ENCODE measurements around the gene GALNT14.
"Not testable (repeated sequence)": the region's sequence is repeated elsewhere in the genome, so short reads cannot be mapped to it uniquely, and the experiment has no call there.

The GALNT14 gene

DNA sequence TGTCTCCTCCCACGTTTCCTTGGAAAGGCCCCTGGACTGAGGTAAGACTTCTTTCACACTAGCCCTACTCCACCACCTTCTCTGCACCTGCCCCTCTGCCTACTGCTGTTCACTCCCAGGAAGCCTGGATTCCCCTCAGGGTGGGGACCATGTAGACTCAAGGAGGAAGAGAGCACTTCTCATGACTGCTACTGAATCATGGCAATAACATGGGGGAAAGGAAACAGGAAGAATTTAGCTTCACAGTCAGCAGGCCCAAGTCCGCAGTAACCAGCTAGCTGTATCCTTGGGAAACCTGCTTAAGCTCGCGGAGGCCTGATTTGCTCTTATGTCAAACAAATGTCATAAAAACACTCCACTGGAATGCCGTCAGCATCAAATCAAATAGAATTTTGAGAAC lies 204.7 kb downstream of the GALNT14 start:
- DNase-seq, result no peak

DNA sequence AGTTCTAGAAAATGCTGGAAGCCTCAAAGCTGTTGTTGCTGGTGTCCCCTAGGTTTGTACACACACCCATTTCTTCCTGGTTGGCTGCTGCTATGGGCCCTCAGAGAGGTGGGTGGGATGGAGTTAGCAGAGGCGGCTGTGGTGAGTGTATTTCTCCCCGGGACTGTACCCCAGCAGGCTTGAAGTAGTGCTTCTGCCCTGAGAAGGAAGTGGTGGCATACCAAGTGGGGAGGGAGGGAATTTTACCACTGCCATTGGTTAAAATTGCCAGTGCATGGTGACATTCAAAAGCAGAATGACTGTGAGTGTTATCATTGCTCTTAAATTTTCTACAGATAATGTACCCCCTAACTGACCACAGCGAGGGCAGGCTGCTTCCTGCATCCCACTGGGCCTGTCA lies 205.4 kb downstream of the GALNT14 start:
- DNase-seq, result no peak

DNA sequence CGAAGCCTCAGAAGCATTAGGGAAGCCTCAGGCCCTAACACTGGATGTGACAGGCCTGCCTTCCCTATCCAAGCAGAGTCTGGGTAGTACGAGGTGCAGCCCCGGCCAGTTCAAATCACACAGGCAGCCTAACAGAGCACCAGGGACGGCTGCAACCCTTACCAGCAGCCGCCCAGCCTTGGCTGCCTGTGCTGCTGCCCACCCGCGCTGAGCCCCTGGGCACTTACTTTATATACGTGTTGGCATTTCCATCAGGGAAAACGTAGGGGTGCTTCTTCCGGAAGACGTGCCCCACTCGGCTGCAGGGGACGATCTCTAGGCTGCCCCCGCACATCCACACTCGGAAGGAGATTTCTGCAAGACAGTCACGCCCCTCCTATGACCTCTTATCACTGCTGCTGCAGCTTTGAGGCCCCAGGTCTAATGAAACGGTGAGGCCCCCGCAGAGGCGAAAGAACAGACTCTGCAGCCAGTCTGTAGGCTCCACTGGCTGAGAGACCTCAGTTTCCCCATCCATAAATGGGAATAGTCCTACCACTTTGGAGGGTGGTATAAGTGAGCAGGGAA lies 206.3 kb downstream of the GALNT14 start:
- DNase-seq, result no peak

DNA sequence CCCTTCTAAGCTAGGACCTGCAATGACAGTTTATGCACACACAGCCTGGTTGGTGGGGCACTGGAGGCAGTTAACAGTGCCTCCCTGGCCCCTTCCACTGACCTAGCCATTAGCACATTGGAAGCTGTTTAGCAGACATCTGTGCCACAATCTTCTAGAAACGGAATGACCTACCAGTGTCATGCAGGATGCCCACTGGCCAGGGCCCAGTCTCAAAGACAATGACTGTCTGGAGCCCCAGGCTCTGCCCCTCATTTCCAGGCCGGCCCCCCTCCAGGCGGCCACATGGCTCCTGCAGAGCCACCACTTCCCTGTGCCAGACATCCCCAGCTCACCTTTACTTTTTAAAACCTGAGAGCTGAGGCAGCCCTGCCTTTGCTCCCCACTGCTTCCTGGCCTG lies 207.5 kb downstream of the GALNT14 start:
- no peak for DNase-seq

DNA sequence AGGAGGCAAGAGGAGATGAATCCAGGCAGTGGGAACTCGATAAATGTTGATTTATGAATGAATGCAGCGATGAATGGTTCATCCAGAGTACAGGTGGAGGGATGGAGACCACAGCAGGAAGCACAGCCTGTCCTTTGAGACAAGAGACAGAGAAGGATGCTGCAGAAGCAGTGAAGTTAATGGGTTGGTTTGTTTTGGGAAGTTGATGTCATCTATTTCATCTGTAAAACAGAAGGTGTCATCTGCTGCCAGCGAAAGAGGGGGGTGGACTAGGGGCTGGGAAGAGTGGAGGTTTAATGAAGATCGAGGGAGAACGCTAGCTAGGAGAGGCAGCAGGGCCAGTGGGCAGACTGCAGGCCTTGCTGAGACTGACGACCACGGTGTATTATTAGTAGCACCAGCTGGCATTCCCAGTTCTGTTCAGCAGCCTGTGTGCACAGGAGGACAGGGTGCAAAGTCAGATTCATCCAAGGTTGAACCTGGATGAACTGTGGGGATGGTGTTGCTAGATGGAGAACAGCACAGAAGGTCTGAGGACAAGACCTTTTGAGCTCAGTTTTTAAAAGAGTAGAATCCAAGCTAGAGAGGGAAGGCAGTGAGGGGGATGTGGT lies 210.7 kb downstream of the GALNT14 start:
- DNase-seq, result no peak

DNA sequence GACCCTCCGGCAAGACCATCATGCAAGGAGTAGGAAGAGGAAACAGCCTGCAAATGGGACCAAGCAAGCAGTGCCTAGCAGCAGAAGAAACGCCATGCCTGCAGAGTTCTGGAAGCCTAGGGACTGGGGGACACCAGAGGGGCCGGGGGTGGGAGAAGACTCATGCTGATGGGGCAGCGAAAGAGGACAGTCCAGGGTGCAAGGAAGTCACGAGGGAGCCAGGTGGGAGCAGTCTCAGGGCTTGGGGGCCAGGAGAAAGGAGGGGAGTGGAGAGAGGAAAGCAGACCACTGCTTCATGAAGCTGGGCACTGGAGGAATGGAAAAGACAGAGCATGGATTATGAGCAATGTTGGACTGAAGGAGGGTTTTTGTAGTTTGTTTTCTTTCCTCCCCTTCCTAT lies 211.6 kb downstream of the GALNT14 start:
- no peak for DNase-seq

DNA sequence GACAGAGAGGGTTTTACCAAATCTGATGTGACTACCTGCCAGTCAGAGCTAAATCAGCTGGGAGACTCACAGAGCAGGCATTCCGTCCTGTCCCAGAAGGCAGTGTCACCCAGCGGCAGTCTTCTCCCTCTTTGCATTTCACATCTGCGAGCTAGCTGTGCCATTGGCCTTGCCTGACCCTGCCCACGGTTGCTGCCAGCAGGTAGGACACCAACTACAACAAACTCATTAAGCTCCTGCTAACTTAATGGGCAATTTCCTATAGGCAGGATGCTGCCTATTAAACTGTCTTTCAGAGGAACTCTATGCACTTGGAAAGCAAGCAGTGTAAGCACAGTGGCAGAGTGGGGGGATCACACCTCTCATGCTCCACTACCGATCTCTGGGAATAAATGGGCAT lies 214.6 kb downstream of the GALNT14 start:
- DNase-seq, result no peak

DNA sequence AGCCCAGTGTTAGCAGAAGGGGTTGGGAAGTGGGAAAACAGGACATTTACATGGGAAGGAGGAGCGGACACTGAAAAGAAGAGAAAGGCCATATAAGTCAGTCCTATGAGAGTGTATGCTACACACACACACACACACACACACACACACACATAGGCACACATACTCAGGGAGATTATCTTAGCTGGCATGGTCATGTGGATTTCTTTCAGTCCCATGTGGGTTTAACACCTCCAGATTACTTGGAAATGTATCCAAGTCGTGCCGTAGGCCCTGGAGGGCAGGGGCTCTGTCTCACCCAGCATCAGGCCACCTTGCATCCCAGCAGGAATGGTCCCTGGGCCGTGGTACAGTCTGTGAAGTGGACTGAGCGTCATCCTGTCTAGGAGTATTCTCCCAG lies 217.7 kb downstream of the GALNT14 start:
- DNase-seq, result no peak

DNA sequence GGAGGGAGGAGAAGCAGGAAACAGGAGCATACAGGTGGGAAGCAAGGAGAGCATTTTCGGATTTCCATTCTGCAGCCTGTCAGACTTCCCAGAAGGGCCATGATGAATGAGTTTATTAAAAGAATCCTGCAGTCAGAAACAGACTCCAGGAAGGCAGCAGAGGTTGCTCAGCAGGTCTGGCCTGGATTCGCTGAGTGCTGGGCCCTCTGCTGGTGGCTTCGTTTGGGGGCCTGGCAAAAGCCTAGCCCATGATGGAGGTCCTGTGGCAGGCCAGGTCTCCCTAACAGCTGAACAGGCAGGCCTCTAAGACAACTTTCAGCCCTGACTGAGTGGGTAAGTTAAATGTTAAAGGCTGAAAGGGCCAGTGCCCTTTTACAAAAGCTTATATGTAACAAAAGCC lies 222.8 kb downstream of the GALNT14 start:
- DNase-seq, result no peak

DNA sequence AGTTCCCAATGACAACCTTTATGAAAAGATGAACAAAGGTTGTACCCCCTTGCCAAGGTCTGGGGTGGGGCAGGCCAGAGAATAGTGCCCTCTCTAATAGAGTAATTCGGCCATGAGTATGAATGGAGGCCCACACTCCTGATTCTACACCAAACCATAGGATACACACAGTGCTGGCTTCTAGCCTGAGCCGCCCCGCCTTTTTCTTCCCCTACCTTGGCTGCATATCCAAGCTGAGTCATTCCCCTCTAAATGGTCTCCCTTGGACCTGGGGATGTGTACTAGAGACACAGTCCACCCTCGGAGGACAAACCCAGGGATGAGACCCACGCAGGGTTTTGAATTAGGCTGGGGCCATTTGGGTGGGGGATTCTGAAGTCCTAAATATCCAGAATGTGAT lies 223.8 kb downstream of the GALNT14 start:
- no peak for DNase-seq

DNA sequence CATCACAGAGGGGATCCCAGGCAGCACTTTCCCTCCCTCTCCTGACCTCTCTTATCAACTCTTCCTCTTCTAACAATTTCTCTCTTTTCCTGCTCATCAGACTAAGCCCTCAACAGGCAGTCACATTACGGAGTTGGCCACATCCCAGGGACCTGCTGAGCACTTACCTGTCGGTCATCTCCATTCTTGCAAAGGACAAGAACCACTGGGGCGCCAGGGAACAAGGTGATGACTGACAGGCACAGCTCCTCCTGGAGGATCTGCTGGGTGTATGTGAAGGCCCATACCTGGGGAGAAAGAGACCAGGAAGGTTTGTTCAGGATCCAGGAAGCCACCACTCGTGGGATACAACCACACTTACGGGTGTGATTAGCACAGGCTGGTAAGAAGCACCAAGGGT lies 226.2 kb downstream of the GALNT14 start:
- DNase-seq, result no peak

DNA sequence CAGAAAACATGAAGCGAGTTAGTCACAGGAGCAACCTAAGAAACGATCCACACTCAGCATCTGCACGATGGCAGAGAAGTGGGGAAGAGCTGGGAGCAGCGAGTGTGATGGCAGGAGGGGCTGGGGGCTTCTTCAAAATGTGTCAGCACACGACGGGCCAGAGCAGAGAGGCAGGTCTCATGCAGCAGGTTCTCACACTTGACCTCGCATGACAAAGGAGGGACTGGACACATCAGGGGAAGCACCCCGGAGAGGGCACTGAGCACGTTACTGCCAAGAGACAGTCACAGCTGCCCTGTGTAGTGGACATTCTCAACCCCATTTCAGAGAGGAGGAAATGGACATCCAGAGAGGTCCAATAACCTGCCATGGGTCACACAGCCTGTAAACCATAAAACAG lies 226.9 kb downstream of the GALNT14 start:
- DNase-seq, result no peak

DNA sequence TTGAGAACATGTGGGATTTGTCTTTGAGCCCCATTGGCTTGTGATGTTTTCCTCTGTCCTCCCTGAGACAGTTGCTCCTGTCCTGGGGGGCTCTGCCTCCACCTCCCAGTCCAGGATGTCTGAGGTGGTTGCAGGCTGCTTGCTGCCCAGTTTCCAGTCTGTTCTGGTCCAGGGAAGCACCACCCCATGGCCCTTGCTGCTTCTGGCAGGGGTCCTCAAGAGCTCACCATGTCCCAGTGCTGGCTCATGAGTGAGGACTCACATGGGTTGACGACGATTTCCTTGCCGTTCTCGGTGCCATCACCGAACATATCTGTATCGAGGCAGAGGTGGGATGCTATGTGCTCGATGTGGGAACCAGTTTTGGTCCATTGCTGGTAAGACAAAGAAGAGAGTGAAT lies 227.6 kb downstream of the GALNT14 start:
- DNase-seq, result no peak

DNA sequence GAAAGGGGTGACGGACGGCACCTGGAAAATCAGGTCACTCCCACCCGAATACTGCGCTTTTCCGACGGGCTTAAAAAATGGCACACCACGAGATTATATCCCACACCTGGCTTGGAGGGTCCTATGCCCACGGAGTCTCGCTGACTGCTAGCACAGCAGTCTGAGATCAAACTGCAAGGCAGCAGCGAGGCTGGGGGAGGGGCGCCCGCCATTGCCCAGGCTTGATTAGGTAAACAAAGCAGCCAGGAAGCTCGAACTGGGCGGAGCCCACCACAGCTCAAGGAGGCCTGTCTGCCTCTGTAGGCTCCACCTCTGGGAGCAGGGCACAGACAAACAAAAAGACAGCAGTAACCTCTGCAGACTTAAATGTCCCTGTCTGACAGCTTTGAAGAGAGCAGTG lies 233.8 kb downstream of the GALNT14 start:
- not testable (repeated sequence) for DNase-seq

DNA sequence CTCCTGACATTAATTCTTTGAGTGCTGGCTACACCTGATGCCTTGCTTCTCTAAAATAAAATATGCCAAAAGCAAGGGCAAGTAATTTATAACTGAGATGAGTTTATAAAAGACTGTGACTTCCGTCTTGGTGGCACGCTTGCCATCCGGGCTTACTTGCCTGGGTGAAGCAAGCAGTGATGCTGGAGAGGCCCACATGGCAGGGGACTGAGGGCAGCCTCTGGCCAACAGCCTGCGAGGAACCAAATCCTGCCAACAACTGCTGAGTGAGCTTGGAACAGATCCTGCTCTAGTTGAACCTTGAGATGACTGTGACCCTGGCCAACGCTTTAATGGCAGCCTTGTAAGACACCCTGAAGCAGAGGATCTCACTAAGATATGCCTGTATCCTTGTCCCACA lies 234.9 kb downstream of the GALNT14 start:
- DNase-seq, result no peak

DNA sequence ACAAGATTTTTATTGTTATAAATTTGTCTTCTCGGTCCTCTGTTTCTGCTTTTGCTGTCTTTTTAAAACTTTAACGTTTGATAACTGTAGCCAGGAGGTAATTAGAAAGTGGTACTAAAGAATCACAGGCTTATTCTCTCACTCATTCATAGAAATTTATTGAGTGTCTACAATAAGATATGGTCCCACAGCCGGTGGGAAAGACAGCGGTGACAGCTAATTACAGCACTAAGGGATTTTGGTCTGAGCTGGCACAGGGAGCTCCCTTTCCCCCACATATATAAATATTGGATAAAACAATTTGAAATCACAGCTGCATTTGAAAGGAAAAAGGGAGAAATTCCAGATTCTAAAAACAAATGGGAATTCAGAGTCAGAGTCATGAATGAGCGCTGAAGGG lies 237.9 kb downstream of the GALNT14 start:
- no peak for DNase-seq

DNA sequence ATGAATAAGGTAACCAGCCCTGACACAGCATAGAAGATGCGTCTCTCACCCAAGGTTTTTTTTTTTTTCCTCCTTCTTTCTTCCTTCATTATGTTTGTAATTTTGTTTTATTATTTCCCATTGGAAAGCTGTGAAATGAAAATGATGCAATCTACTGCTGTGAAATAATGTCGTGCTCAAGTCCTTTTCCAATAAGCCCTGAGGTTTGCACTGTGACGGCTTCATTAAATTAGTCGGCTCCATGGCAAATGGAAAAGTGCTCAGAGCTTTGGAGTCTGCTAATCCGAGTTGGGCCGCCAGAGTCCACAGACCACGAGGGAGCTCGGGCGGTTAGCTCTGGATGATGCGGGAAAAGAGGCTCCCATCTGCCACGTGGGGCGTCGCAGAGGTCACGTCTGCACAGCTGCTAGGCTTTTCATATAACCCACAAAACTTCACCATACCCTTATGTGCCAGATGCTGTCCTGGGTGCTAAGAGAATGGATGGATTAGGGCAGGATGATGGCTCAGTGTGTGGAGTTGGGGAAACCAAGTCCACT lies 238.7 kb downstream of the GALNT14 start:
- no peak for DNase-seq

DNA sequence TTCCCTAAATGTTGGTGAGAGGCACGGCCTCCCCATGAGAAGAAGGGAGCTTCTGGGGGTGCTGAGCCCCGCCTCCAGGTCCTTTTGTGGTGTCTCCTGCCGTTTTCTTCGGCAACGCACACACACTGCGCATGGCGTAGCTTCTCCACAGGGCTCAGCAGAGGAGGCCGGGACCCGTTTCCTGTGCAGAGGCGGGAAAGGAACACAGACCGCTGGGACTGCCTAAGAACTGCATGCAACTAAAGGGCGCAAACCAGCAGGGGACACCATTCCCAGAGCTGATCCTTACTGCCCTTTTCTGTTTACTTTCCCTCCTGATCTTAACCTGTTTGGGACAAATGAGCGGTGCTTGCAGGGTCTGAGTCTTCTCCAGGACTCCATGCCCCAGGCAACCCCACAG lies 240.7 kb downstream of the GALNT14 start:
- no peak for DNase-seq

DNA sequence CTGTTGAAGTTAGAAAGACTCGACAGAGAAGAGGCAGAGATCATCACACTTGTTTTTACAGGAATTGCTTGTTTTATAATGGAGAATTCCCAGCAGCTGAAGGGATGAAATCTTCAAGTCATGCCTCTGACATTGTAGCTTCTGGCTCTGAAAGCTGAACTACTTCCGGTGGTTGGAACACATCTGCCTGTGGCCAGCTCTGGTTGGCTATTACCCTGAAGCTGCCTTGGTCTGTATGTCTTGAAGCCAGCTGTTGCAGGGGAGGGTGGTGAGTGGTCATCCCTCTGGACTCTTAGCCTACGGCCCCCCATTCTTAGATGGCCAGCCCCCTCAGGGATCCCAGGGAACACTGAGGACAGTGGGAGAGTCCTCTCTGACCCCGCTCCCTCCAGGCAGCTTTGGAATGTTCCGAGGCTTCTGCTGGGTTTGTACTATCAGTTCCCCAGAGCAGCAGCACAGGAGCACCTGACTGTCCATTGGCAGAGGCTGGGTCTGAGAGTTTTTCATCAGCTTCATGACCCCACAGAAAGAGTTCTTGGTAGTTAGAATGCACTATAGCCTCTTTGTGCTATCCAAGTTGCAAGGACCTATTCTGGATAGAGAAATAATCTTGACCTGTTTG lies 243.6 kb downstream of the GALNT14 start:
- no peak for DNase-seq

DNA sequence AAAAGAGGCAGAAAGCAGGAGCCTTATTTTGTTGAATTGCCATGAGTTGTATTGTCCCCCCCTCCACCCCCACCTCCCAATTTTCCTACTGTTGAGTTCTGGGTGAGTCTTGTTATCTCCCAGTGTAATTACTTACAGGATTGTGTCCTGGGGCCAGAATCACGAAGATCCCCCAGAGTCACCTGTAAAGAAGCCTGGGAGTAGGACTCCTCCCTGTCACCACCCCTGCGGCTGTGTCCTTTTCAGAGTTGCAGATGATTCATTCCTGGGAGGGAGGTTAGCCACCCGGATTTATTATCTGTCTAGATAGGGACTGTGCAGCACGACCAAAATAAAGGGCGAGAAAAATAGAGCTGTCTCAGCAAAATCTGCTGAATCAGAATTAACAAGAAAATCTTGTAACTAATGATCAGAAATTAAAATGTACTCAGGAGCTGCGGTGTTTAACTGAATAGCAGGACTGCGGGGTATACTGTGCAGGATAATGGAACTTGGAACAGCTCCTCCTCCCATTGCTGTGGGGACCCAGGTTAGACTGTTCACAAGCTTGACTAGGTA lies 249.3 kb downstream of the GALNT14 start:
- no peak for DNase-seq

DNA sequence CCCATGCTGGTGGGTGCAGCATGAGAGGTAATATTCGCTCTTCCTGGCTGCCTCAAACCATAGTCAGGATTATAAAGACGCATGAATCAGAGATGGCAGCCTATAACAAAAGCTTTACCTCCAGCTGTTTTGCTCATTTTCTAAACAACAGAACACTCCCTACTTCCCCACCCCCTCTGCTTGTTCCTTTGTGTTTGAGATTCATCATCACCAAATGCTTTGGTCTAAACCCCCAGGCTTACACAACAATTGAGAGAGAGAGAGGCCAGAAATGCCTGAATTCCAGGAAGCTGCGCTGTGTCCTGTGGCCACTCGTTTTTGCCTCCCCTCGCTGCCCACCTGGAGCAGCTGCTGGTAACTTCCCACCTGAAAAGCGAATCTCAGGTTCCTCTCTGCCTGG lies 252.2 kb downstream of the GALNT14 start:
- DNase-seq, result no peak

DNA sequence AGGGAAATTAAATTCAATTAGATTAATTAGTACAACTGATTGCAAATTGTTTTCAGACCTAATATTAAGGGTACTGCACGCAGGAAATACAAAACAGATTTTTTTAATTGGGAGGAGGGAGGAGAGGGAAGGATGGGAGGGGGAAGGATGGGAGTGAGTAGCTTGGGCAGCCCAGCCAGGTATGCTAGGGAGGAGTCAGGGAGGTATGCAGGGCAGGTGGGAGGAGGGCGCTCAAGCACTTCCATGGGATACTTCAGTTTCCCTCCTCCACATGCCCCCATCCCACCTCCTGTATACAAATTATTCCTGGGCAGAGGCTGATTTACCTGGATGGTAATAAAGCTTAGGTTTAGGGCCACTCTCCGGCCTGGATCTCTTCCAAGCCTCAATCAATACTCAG lies 254.4 kb downstream of the GALNT14 start:
- no peak for DNase-seq

DNA sequence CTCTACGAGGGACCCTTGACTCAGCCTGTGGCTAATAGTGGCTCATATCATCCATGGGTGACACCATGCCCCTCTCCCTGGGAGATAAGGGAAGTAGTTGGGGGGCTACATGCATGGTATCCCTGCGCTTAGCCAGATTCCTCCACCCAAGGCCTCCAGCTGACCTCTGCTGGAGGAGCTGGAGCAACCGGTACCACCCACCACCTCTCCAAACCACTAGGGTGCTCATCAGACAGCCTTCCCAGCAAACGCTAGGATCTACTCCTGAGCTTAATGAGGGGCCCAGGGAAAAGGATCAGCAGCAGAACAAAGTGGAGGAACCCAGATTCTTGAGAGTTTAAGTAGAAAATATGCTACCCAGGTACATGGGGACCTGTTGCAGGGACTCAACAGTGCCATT lies 255.1 kb downstream of the GALNT14 start:
- DNase-seq, result no peak

DNA sequence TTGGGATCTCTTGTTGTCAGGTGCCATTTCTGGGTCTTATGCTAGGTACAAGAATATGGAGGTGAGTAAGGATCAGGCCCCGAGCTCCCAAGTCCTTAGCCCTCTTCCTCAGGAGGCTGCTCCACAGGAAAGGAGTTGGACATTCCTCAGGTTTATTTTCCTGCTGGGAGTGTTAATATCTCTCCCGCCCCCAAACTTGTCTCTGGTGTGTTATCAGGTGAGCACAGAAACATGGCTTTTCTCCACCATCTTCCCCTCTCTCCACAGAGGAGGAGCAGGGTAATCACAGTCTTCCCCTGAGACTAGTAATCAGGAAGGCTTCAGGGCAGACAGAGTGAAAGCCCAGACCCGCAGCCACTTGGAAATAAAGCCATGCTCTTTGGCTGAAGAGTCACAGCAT lies 257.7 kb downstream of the GALNT14 start:
- DNase-seq, result no peak
